HG02840 (cell line): Measurements from ENCODE around the gene HSD11B1.

Source experiments
- ATAC-seq: cut with Tn5 transposase; IDR thresholded peaks from one replicate; pipeline ENCODE4 v1.9.1; 2021; ENCODE audit warnings: mild to moderate bottlenecking, moderate library complexity, moderate number of reproducible peaks; ENCODE audit not compliant: unreplicated experiment, low FRiP score

The HSD11B1 gene

GRCh38 chr1:209723756-209724693 is 19.4 kb downstream of the HSD11B1 start:
- ATAC-seq: no peak

DNA sequence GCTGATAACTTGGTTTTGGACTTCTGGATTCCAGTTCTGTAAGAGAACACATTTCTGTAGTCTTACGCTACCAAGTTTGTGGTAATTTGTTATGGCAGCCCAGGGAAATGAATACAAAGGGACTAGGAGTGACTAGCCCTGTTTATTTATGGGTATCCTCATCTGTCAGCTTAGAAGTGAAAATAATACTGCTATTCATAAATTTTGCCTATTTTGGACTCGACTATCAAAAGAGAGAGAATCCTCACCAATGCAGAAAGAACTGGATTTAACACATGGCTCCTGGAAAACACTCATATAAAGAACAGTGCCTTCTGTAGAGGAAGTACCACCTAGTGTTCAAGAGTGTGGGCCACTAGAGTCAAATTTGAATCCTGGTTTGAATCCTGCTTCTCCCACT is 22.6 kb downstream of the HSD11B1 start:
- ATAC-seq: no peak

DNA sequence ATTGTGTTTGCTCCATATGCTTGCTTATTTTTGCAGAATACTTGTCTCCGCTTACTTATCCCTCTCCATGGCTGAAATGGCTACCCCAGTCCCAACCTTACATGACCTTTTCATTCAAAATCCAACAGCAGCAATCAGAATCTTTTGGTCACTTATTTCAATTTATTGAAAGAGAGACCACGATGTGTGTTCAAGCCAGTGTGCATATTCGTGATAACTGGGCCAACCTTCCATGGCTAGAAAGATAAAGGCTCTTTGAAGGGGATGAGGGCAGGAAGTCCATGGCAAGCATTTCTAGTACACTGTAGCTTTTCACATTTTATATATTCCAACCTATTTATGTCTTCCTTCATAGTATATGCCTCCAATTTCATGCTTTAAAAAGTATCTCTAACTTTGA is 23.1 kb downstream of the HSD11B1 start:
- no peak for ATAC-seq

- no peak for ATAC-seq
Measured at GRCh38 chr1:209728466-209728865, 23.8 kb downstream of the HSD11B1 start.

- ATAC-seq: no peak
Measured at GRCh38 chr1:209729436-209729835, 24.8 kb downstream of the HSD11B1 start.

- ATAC-seq: no peak
Measured at GRCh38 chr1:209732725-209733124, 28.1 kb downstream of the HSD11B1 start.

DNA sequence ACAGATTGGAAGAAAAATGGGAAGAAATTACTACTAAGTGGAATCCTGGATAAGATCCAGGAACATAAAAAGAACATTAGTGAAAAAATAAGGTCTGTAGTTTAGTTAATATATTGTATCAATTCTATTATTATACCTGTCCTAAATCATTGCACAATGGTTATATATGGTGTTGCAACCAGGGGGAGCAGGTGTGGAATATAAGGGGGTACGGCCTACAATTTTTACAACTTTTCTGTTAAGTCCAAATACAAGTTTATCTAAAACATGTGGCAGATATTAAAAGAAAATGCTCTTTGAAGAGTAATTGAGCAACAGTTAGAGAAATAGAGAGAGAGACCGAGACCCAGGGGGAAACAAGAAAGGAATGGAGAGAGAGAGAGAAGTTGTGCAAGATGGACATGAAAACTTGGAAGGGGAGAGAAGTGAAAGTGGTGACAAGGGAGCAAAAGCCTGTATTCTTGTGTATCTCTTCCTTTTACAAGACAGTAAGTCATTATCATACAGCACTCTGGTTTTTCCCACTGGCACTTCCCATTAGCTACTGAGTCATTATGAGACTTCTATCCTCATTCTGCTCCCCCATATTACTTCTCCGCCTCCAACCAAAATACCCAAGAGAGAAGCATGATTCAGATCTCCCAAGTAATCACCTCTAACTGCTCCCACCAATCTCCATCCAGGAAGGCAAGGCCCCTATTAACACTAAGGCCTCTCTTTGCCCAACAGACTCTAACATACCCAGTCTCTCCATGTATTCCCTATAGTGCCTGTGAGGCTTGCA is 29.0 kb downstream of the HSD11B1 start:
- ATAC-seq: no peak

- no peak for ATAC-seq
Measured at GRCh38 chr1:209736490-209737117, 32.0 kb downstream of the HSD11B1 start.

GRCh38 chr1:209737118-209737505 is 32.5 kb downstream of the HSD11B1 start:
- no peak for ATAC-seq

DNA sequence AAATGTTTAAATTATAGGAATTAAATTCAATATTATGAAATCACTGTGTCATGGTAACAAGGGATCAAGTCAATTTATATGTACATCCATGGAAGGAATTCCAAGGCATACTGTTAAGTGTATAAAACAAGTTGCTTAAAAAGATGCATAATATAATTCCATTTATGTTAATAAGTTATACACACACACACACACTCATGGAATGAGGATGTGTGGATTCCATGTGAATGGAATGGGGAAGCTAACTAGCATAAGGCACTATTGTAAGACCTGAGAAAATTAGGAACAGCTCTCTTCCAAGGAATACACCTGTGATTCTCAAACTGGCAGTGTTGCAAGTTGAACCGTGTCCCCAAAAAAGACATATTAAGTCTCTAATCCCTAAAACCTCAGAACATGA is 33.6 kb downstream of the HSD11B1 start:
- no peak for ATAC-seq

DNA sequence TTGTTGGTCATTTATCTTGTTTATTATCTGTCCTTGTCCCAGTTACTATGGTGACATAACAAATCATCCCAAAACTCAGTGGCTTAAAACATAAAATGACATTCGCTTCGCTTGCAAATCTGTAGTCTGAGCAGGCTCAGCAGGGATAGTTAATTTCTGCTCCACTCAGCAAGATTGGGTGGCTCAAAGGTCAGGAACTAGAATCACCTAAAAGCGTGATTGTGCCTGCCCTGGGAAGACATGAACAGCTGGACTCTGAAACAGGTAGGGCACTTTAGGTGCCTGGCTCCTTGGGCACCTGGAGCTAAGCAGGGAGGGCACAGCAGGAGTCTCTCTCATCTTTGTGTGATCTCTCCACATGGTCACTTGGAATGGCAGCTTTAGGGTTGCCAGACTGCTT is 36.5 kb downstream of the HSD11B1 start:
- no peak for ATAC-seq

- ATAC-seq: no peak
Measured at GRCh38 chr1:209741889-209742288, 37.2 kb downstream of the HSD11B1 start.

DNA sequence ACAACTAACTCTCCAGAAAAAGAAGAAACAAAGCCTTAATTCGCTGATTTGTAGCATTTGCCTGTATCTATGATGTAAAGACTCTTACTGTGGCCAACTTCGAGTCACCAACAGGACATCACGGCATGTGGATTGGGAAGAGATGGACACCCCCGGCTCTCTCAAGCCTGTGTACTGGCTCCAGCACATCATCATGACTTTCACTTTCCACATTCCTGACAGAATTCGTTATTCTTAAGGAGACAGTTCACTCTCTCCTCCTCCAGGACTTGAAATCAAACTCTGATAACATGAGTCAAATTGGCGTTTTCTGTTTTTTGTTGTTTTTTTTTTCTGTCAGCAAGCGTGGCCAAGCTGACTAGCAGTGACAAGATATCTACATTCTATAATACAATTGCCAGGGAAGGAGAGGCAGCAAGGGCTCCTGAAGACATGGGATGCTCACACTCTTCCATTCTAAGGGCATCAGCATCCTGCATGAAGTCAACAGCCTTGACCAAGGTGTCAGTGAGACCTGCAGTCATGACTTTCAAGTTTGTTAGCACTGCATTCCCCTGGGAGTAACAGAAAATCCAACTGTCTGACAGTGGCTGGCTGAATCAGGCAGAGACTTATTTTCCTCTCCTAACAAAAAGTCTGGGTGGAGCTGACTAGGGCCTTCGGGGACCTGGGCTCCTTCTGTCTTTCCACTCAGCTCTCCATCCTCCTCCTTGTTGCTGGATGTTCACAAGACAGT is 37.9 kb downstream of the HSD11B1 start:
- ATAC-seq: no peak

- ATAC-seq: no peak
Measured at GRCh38 chr1:209743145-209743482, 38.5 kb downstream of the HSD11B1 start.

GRCh38 chr1:209746451-209747165 is 42.0 kb downstream of the HSD11B1 start:
- ATAC-seq: no peak

DNA sequence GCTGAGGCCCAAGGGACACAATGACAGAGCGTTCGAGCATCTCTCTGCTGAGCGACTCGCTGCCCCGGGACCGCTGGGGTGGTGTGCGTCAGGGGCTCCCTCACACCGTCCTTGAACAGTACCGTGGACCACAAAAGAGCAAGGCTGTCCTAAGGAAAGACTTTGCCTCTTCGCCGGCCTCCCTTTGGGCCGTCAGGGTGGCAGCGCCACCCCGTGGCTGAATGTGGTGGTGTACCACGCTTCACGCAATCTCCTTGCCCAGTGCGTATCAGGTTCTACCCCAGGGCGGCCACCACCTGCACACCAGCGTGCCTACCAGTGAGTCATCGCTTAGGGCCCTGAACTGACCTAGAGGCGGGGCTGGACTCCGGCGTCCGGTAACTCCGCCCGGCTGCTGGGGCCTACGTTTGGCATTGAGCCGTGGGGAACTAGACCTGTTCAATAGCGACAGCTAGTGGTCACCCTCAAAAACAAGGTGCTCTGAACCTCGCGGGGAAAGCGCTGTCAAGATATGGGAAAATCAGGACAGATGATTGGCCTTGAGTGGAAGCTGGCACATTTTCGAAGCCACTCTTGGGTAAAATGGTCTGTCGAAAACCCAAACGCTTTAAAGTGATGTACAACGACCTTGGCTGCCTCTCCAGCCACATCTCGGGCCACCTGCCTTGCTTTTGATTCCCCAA is 43.1 kb downstream of the HSD11B1 start:
- peak; percentile 56 for ATAC-seq

DNA sequence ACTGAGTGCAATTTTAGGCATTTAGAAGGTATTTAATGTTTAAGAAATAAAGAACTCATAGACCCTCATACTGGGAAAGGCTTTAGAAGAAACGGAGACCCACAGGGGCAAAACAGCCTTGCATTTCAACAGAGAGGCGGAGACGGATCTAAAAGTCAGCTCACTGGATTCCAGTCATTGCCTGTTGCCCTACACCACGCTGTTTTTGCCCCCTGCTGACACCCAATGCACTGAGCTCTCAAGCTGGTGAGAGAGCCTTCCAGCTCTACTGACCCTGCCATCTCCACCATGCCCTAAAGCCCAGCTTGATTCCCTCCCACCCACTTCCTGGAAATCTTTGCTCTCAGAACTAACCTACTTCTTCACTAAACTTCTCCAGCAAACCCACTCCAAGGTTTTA is 44.0 kb downstream of the HSD11B1 start:
- no peak for ATAC-seq

DNA sequence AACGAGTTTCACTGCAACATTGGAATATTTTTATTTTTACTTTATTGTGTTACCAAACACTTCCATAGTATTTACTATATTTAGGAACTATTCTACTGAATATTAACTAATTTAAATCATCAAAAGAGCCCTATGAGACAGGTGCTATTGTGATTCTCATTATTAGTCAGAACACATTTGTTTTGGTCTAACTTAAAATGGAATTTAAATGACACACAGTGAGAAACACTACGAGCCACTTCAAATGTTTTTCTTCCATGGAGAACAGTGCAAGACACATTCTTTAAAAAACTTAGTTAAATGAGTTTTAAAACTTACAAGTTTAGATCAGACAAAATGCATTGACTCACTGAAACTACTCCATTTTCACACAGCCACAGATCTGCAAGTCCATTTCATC is 44.6 kb downstream of the HSD11B1 start:
- no peak for ATAC-seq

DNA sequence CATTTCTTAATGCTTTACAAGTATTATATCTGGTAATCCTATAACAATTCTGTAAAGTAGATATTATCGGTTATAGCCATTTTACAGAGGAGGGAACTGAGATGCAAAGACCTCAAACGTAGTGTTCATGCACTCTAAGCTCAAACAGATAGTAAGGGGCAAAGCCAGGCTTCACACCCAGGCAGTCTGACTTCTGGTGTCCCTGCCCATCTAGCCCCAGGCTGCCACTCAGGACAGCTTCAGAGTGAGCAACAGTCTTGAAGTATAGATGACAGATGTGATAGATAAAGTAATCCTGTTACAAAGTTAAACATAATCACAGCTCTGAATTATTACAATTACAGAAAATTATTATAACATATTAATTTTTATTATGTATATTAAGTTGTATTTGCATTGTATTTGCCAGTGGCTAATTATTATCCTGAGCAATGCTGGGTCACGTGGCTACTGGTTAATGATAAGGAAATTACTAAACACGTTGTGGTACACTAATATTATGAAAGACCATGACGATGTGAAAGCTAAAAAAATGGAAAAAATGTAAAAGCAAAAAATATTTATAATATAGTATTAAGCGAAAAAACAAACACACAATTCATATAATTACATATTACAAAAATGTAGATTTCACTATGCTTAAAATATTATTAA is 45.2 kb downstream of the HSD11B1 start:
- ATAC-seq: no peak
